ENCODE results near the gene SUN3. TPM values are rescaled to one million over a fixed set of nuclear protein-coding genes. Genes with fewer than 3 reads are reported as not detected.
A peak's percentile ranks its signal among the peaks of the same experiment; 100 is the strongest.

Gene SUN3
- polyA plus RNA-seq, 1 of the 3 experiments (the other 2 are of a cell fraction) = 0.12 TPM

GRCh38 chr7:48009954-48010353 is 19.0 kb downstream of the SUN3 start:
- H3K27ac ChIP-seq (ENCODE audit: low read depth in 2 of 2, low read length in 1 of 2) = no peak overlapping the region
- H3K9me2 ChIP-seq = no peaks in the 10 kb centered on the region
- no peaks in the 10 kb centered on the region for H3K79me2 ChIP-seq (ENCODE audit: insufficient read depth)
- no peaks in the 10 kb centered on the region for H3K9me3 ChIP-seq
- H3K36me3 ChIP-seq (replicated peaks in 1 of 2; ENCODE audit: control insufficient read depth in 1 of 2, insufficient read depth in 2 of 2, low read length in 1 of 2) = no peaks in the 10 kb centered on the region
- no peaks in the 10 kb centered on the region for H3F3A ChIP-seq (replicated peaks; ENCODE audit: insufficient read depth)
- CTCF ChIA-PET = interaction anchor here (1.4 kb wide), 1 partner anchor 101 kb away, joined by 4 read pairs; no protein-coding TSS in a partner anchor
- no peak overlapping the region for H3K9ac ChIP-seq
- no peak overlapping the region for H2AFZ ChIP-seq (ENCODE audit: low read depth)
- no peaks in the 10 kb centered on the region; a peak in 1 of 4 replicates for H3K4me1 ChIP-seq (ENCODE audit: control insufficient read depth in 1 of 2, insufficient read depth in 2 of 2, low read depth in 1 of 2, low read length in 1 of 2)
- H3K27me3 ChIP-seq (ENCODE audit: insufficient read depth) = no peaks in the 10 kb centered on the region; the same call in 1 of the 2 replicates
- H3K4me3 ChIP-seq (ENCODE audit: low read depth in 2 of 2, low read length in 1 of 2) = no peak overlapping the region
- POLR2A ChIA-PET = no interaction called here
- no peak for DNase-seq
- no peaks in the 10 kb centered on the region for H4K20me1 ChIP-seq (ENCODE audit: insufficient read depth)
- 63% methylated on average over 4 of the region's 4 CpGs for WGBS (ENCODE audit: low lambda C conversion rate)
- no peak overlapping the region for H3K4me2 ChIP-seq
- TF ChIP-seq POLR2AphosphoS5 (IDR thresholded peaks at IDR 0.05; ENCODE audit: low read depth, low read length) = no peak
- no peak for TF ChIP-seq FOXM1 (IDR thresholded peaks at IDR 0.05; ENCODE audit: low read depth)
- TF ChIP-seq, protein P1, sequence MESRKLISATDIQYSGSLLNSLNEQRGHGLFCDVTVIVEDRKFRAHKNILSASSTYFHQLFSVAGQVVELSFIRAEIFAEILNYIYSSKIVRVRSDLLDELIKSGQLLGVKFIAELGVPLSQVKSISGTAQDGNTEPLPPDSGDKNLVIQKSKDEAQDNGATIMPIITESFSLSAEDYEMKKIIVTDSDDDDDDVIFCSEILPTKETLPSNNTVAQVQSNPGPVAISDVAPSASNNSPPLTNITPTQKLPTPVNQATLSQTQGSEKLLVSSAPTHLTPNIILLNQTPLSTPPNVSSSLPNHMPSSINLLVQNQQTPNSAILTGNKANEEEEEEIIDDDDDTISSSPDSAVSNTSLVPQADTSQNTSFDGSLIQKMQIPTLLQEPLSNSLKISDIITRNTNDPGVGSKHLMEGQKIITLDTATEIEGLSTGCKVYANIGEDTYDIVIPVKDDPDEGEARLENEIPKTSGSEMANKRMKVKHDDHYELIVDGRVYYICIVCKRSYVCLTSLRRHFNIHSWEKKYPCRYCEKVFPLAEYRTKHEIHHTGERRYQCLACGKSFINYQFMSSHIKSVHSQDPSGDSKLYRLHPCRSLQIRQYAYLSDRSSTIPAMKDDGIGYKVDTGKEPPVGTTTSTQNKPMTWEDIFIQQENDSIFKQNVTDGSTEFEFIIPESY (IDR thresholded peaks at IDR 0.05; ENCODE audit: borderline replicate concordance, low read depth) = no peak

- no peaks in the 10 kb centered on the region for H3F3A ChIP-seq (replicated peaks; ENCODE audit: insufficient read depth)
- no peaks in the 10 kb centered on the region for H3K9me2 ChIP-seq
- no peaks in the 10 kb centered on the region for H3K9me3 ChIP-seq
- no peaks in the 10 kb centered on the region for H3K36me3 ChIP-seq (replicated peaks in 1 of 2; ENCODE audit: control insufficient read depth in 1 of 2, insufficient read depth in 2 of 2, low read length in 1 of 2)
- no peak for DNase-seq
- ChIA-PET POLR2A (no interaction called here), CTCF (no interaction called here)
- H3K4me3 ChIP-seq (ENCODE audit: low read depth in 2 of 2, low read length in 1 of 2) = no peak overlapping the region
- no peaks in the 10 kb centered on the region for H3K79me2 ChIP-seq (ENCODE audit: insufficient read depth)
- H3K4me1 ChIP-seq (ENCODE audit: control insufficient read depth in 1 of 2, insufficient read depth in 2 of 2, low read depth in 1 of 2, low read length in 1 of 2) = no peaks in the 10 kb centered on the region; a peak in 1 of 4 replicates
- peaks cover 4% of the 10 kb centered on the region; the same call in 1 of the 2 replicates for H3K27me3 ChIP-seq (ENCODE audit: insufficient read depth)
- H4K20me1 ChIP-seq (ENCODE audit: insufficient read depth) = no peaks in the 10 kb centered on the region
- H3K9ac ChIP-seq = no peak overlapping the region
- WGBS (ENCODE audit: low lambda C conversion rate) = 68% methylated on average over 4 of the region's 4 CpGs
- H2AFZ ChIP-seq (ENCODE audit: low read depth) = no peak overlapping the region
- TF ChIP-seq CTCF (IDR thresholded peaks at IDR 0.05) (peak; percentile 15; the same call in 1 of the 2 replicates), SMC3 (IDR thresholded peaks at IDR 0.05; ENCODE audit: low read depth, low read length) (no peak), FOXM1 (IDR thresholded peaks at IDR 0.05; ENCODE audit: low read depth) (no peak), GATA2 (CRISPR knock-in tag; IDR thresholded peaks at IDR 0.05) (no peak), MEF2A (IDR thresholded peaks at IDR 0.05; ENCODE audit: borderline replicate concordance, low read depth) (no peak), CHD2 (IDR thresholded peaks at IDR 0.05; ENCODE audit: low read length, partially characterized antibody) (no peak)
- no peak overlapping the region for H3K4me2 ChIP-seq
- H3K27ac ChIP-seq (ENCODE audit: low read depth in 2 of 2, low read length in 1 of 2) = no peak overlapping the region
These were observed 19.6 kb downstream of the SUN3 start for GRCh38 chr7:48009257-48009656.
